Panc1 (cell line): ENCODE measurements around the gene BATF2. TPM values are rescaled to one million over a fixed set of nuclear protein-coding genes. Genes with fewer than 3 reads are reported as not detected.

Experiments
- ATAC-seq: fragments of 200-7000 bp; cut with Tn5 transposase; 2 replicates; pipeline ENCODE4 v1.9.1; 2020; ENCODE audit warnings: mild to moderate bottlenecking, moderate library complexity
- BruUV-seq: library from RNA; stranded (reverse); fragments of 400-500 nt; replicated peaks from 2 replicates; lab custom pipeline; 2021; lab: Mats Ljungman, UMichigan
- CTCF ChIA-PET: fragments of 300-600 bp; sonication (Branson Sonifier 250); formaldehyde crosslinking; loops from one replicate; lab custom pipeline; 2022; ENCODE audit warnings: antibody characterized with exemption; lab: Charles Lee
- POLR2A ChIA-PET: fragments of 300-600 bp; sonication (Branson Sonifier 250); formaldehyde crosslinking; loops from one replicate; lab custom pipeline; 2022; ENCODE audit warnings: antibody characterized with exemption; lab: Charles Lee
- DNase-seq: peaks from one replicate; pipeline ENCODE4 v3.0.0-alpha.2; 2010; ENCODE audit warnings: low read depth, low spot score
- H3K27ac ChIP-seq: 2 replicates; pipeline ENCODE4 v1.5.1; 2011; ENCODE audit warnings: mild to moderate bottlenecking, low read length, inconsistent platforms
- H3K27me3 ChIP-seq: fragments of 200-500 bp; sonication (Bioruptor generic); 2 replicates; pipeline ENCODE4 v1.6.0; 2014; ENCODE audit warnings: low read length, inconsistent platforms; ENCODE audit not compliant: control insufficient read depth, insufficient read depth
- H3K36me3 ChIP-seq: fragments of 200-500 bp; sonication (Bioruptor generic); 2 replicates; pipeline ENCODE4 v1.5.1; 2014; ENCODE audit warnings: inconsistent platforms, mild to moderate bottlenecking, low read length, moderate library complexity; ENCODE audit not compliant: control insufficient read depth, insufficient read depth
- H3K4me1 ChIP-seq: 2 replicates; pipeline ENCODE4 v1.5.1; 2011; ENCODE audit warnings: inconsistent platforms, mild to moderate bottlenecking, low read length, moderate library complexity; ENCODE audit not compliant: control insufficient read depth, insufficient read depth
- H3K4me3 ChIP-seq, 2 experiments: 2 replicates each; pipeline ENCODE4 v1.5.1; 2011 to 2012; ENCODE audit warnings: low read depth in 2 of 2, low read length in 2 of 2, mild to moderate bottlenecking in 2 of 2, inconsistent platforms in 1 of 2, moderate library complexity in 1 of 2
- H3K9me3 ChIP-seq: fragments of 200-500 bp; sonication (Bioruptor generic); 2 replicates; pipeline ENCODE4 v1.5.1; 2014; ENCODE audit warnings: low read depth, mild to moderate bottlenecking, inconsistent platforms, low read length, moderate library complexity; ENCODE audit not compliant: control insufficient read depth, insufficient read depth
- CTCF ChIP-seq: fragments of 450-650 bp; IDR thresholded peaks from 2 replicates; pipeline ENCODE4 v1.5.1; 2017; ENCODE audit warnings: mild to moderate bottlenecking
- POLR2AphosphoS5 ChIP-seq: IDR thresholded peaks from 2 replicates; pipeline ENCODE4 v1.6.1; 2012; ENCODE audit warnings: mild to moderate bottlenecking, low read depth, low read length, moderate library complexity
- SIN3A ChIP-seq: IDR thresholded peaks from 2 replicates; pipeline ENCODE4 v1.6.1; 2012; ENCODE audit warnings: low read depth, mild to moderate bottlenecking, low read length, moderate library complexity, borderline replicate concordance; ENCODE audit not compliant: insufficient read depth
- TCF7L2 ChIP-seq: IDR thresholded peaks from 2 replicates; pipeline ENCODE4 v1.6.1; 2011; ENCODE audit warnings: mild to moderate bottlenecking, low read depth, low read length, inconsistent platforms
- in situ Hi-C: cut with HindIII; loops from 2 replicates; pipeline ENCODE4 v1.10.0; 2016; ENCODE audit warnings: low sequenced_read_pairs, low pct_unique_long_range_greater_than_20kb
- intact Hi-C: fragments of 100-400 bp; cut with micrococcal nuclease; formaldehyde crosslinking; loops from one replicate; pipeline ENCODE4 v1.10.0; 2022; ENCODE audit not compliant: unreplicated experiment
- total RNA-seq: library from RNA; stranded (reverse); gene quantifications from one replicate; pipeline ENCODE4 v1.2.1, GENCODE V29; 2021; ENCODE audit not compliant: unreplicated experiment
- TF ChIP-seq, protein P1 (sequence below), 2 experiments: IDR thresholded peaks; 2 replicates each; pipeline ENCODE4 v1.6.1; 2011 to 2012; ENCODE audit warnings: low read depth in 2 of 2, control low read depth in 1 of 2, low read length in 1 of 2, mild to moderate bottlenecking in 1 of 2, moderate library complexity in 1 of 2; ENCODE audit not compliant: insufficient read depth in 1 of 2

Gene BATF2
- total RNA-seq, 1 experiment from 2014 or later, result 1.6 TPM

GRCh38 chr11:64996327-64996709, 453 bp downstream of the BATF2 start:
- ChIA-PET POLR2A (interaction anchor here (1.0 kb wide), 1 partner anchor 19 kb away, joined by 3 read pairs; no protein-coding TSS in a partner anchor), CTCF (interaction anchor here (0.6 to 1.4 kb wide), 6 partner anchors 18 to 149 kb away, joined by 3 to 10 read pairs (median 4); partner anchors contain the start of gene ARL2)
- no peaks in the 10 kb centered on the region for H3K9me3 ChIP-seq
- peak overlapping the region; percentile 17 to 60 for H3K4me3 ChIP-seq
- no peaks in the 10 kb centered on the region for H3K27me3 ChIP-seq
- in situ Hi-C loops, result no loop called here
- no peaks in the 10 kb centered on the region for H3K36me3 ChIP-seq
- H3K27ac ChIP-seq, result peak overlapping the region; percentile 79
- no peak for TF ChIP-seq TCF7L2
- no peak for TF ChIP-seq CTCF
- TF ChIP-seq POLR2AphosphoS5, result no peak
- no peak for TF ChIP-seq SIN3A
- BruUV-seq, result no TSS peak
- H3K4me1 ChIP-seq, result peaks cover 4% of the 10 kb centered on the region; the same call in 1 of the 2 replicates
- DNase-seq, result no peak
- peak; percentile 40; the same call in 1 of the 2 replicates for ATAC-seq
- intact Hi-C loops, result loop anchor here (5.0 kb wide), 1 partner anchor 149 kb away; no protein-coding TSS in a partner anchor

DNA sequence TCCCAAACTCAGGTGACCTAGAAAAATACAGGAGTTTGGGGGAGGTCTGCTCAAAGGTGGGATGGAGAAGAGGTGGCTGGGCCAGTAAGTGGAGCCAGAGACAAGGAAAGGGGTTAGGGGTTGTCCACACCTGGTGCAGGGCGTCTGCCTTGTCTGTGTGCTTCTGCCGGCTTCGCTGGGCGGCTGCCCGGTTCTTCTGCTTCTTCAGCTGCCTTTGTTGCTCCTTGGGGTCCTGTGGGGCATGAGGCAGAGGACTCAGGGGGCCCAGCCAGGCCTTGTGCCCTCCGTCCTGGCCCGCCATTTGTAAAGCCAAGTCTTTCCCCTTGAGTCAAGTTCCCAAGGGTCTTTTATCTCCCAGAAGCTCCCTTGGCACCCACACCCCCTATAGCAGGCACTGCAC, 2.5 kb downstream of the BATF2 start:
- TF ChIP-seq SIN3A (no peak), CTCF (no peak)
- TF ChIP-seq, protein P1, sequence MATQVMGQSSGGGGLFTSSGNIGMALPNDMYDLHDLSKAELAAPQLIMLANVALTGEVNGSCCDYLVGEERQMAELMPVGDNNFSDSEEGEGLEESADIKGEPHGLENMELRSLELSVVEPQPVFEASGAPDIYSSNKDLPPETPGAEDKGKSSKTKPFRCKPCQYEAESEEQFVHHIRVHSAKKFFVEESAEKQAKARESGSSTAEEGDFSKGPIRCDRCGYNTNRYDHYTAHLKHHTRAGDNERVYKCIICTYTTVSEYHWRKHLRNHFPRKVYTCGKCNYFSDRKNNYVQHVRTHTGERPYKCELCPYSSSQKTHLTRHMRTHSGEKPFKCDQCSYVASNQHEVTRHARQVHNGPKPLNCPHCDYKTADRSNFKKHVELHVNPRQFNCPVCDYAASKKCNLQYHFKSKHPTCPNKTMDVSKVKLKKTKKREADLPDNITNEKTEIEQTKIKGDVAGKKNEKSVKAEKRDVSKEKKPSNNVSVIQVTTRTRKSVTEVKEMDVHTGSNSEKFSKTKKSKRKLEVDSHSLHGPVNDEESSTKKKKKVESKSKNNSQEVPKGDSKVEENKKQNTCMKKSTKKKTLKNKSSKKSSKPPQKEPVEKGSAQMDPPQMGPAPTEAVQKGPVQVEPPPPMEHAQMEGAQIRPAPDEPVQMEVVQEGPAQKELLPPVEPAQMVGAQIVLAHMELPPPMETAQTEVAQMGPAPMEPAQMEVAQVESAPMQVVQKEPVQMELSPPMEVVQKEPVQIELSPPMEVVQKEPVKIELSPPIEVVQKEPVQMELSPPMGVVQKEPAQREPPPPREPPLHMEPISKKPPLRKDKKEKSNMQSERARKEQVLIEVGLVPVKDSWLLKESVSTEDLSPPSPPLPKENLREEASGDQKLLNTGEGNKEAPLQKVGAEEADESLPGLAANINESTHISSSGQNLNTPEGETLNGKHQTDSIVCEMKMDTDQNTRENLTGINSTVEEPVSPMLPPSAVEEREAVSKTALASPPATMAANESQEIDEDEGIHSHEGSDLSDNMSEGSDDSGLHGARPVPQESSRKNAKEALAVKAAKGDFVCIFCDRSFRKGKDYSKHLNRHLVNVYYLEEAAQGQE (IDR thresholded peaks at IDR 0.05; ENCODE audit: insufficient read depth in 1 of 2, low read depth in 2 of 2, low read length in 1 of 2), result no peak
- ATAC-seq (no peak), DNase-seq (no peak)
- no peak overlapping the region for H3K4me3 ChIP-seq
- no peak overlapping the region for H3K27ac ChIP-seq
- ChIA-PET POLR2A (no interaction called here), CTCF (no interaction called here)
- BruUV-seq, result no TSS peak
- intact Hi-C loops, result no loop called here
- H3K4me1 ChIP-seq, result peaks cover 4% of the 10 kb centered on the region; the same call in 1 of the 2 replicates
- H3K27me3 ChIP-seq, result no peaks in the 10 kb centered on the region
- in situ Hi-C loops, result no loop called here
- no peaks in the 10 kb centered on the region for H3K36me3 ChIP-seq
- no peaks in the 10 kb centered on the region for H3K9me3 ChIP-seq
